Gastrocnemius medialis (tissue), 4 donors: ENCODE results near the gene SPINT1. TPM values are rescaled to one million over a fixed set of nuclear protein-coding genes. Genes with fewer than 3 reads are reported as not detected.

Experiments used
- ATAC-seq, 2 donors: fragments of 150-250 bp; one replicate each; pipeline ENCODE4 v1.9.1; 2016
- DNase-seq, 2 donors: peaks; one replicate each; pipeline ENCODE4 v3.0.0-alpha.2; 2019
- H3K27ac ChIP-seq, 4 donors: fragments of 200-600 bp; sonication (generic); 1 replicate in 1 of 4; 2 replicates in 3 of 4; pipeline ENCODE4 v1.5.1; 2016 to 2018; ENCODE audit warnings: mild to moderate bottlenecking in 2 of 4, moderate library complexity in 1 of 4
- H3K27me3 ChIP-seq, 3 donors: fragments of 200-600 bp; sonication (generic) in 2 of 3; 1 replicate in 1 of 3; 2 replicates in 2 of 3; pipeline versions ENCODE4 v1.5.1 to v1.6.0; 2016 to 2019; ENCODE audit warnings: mild to moderate bottlenecking in 1 of 3, moderate library complexity in 1 of 3
- H3K36me3 ChIP-seq, 2 donors: fragments of 200-600 bp; sonication (generic) in 1 of 2; one replicate each; pipeline ENCODE4 v1.5.1; 2017 to 2018
- H3K4me1 ChIP-seq, 2 donors: fragments of 200-600 bp; sonication (generic) in 1 of 2; one replicate each; pipeline ENCODE4 v1.5.1; 2016 to 2017; ENCODE audit warnings: mild to moderate bottlenecking in 2 of 2
- H3K4me3 ChIP-seq, 4 donors: fragments of 200-600 bp; sonication (generic) in 3 of 4; 1 replicate in 1 of 4; 2 replicates in 3 of 4; pipeline ENCODE4 v1.5.1; 2016 to 2019; ENCODE audit warnings: mild to moderate bottlenecking in 2 of 4
- H3K9me3 ChIP-seq, 3 donors: fragments of 200-600 bp; sonication (generic) in 2 of 3; 1 replicate in 1 of 3; 2 replicates in 2 of 3; pipeline ENCODE4 v1.5.1; 2016 to 2019
- POLR2A ChIP-seq, 2 donors: fragments of 450-650 bp; IDR thresholded peaks; one replicate each; pipeline ENCODE4 v1.6.1; 2017; ENCODE audit warnings: antibody characterized with exemption in 2 of 2, mild to moderate bottlenecking in 2 of 2, moderate library complexity in 2 of 2
- in situ Hi-C, 4 donors: fragments of 200-750 bp; cut with MboI; loops; one replicate each; pipeline versions ENCODE4 v1.15.0 to v1.8.0; 2017; ENCODE audit warnings: low sequenced_read_pairs in 4 of 4
- intact Hi-C: fragments of 100-400 bp; cut with DNase I; formaldehyde crosslinking; loops from one replicate; pipeline ENCODE4 v1.15.1; 2023; ENCODE audit warnings: low total_unique reads
- total RNA-seq, 4 donors: library from RNA; depleted of rRNA; stranded (reverse); fragments of >200 nt; gene quantifications; one replicate each; pipeline versions ENCODE4 v1.1.0 to v1.2.3, GENCODE V29; 2016
- TF ChIP-seq, protein P1 (sequence below), 5 experiments: fragments of 450-650 bp in 3 of 5; fragments of 200-600 bp in 2 of 5; sonication (generic) in 2 of 5; IDR thresholded peaks in 4 of 5; conservative IDR thresholded peaks in 1 of 5; 1 replicate in 4 of 5; 2 replicates in 1 of 5; pipeline ENCODE4 v1.5.1; 2016 to 2019; ENCODE audit warnings: antibody characterized with exemption in 5 of 5, mild to moderate bottlenecking in 3 of 5, moderate library complexity in 3 of 5

The SPINT1 gene
- total RNA-seq, 4 donors from 2014 or later, result 0.42 to 5.0 (median 1.0) TPM; not detected in 1

DNA sequence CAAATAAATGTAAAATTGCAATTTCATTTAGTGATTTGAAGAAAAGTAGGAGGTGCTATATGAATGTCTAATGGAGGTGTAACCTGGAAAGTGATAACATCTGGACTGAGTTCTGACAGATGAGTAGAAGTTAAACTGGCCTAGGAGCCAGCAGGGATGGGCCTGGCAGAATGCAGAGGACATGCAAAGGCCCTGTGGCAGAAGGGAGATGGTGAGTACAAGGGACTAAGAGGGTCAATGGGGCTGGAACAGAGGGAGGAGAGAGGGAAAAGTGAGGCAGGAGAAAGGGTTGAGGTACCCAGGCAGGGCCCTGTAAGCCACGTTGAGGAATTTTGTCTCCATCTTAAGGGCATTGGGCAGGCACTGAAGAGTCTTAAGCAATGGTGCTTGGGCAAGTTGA, 12.0 kb upstream of the SPINT1 start:
- DNase-seq (no peak), ATAC-seq (no peak)
- Histone ChIP-seq H3K4me1 (no peaks in the 10 kb centered on the region), H3K4me3 (no peak overlapping the region), H3K9me3 (no peaks in the 10 kb centered on the region), H3K27ac (no peak overlapping the region), H3K36me3 (no peaks in the 10 kb centered on the region), H3K27me3 (no peaks in the 10 kb centered on the region)
- in situ Hi-C loops (no loop called here), intact Hi-C loops (no loop called here)
- TF ChIP-seq, protein P1, sequence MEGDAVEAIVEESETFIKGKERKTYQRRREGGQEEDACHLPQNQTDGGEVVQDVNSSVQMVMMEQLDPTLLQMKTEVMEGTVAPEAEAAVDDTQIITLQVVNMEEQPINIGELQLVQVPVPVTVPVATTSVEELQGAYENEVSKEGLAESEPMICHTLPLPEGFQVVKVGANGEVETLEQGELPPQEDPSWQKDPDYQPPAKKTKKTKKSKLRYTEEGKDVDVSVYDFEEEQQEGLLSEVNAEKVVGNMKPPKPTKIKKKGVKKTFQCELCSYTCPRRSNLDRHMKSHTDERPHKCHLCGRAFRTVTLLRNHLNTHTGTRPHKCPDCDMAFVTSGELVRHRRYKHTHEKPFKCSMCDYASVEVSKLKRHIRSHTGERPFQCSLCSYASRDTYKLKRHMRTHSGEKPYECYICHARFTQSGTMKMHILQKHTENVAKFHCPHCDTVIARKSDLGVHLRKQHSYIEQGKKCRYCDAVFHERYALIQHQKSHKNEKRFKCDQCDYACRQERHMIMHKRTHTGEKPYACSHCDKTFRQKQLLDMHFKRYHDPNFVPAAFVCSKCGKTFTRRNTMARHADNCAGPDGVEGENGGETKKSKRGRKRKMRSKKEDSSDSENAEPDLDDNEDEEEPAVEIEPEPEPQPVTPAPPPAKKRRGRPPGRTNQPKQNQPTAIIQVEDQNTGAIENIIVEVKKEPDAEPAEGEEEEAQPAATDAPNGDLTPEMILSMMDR (IDR thresholded peaks at IDR 0.05 in 4 of 5, conservative IDR thresholded peaks at IDR 0.05 in 1 of 5), result no peak
- TF ChIP-seq POLR2A (IDR thresholded peaks at IDR 0.05), result no peak

DNA sequence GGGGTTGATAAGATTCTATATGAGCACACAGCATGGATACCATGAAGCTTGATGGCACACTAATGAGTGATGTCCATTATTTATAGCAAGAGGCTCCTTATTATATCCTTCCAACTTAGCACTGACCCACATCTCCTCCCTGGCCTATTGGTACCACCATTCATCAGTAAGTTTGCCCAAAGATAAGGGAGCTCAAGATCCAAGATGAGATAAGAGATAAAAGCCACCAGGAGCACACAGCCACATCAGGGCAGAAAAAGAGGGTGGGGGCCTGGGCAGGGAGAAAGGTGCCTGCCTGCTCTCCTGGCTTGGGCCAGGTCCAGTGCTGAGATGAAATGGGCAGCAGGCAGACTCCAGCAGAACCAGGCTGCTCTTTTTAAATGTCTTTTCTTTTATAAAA, 10.9 kb upstream of the SPINT1 start:
- TF ChIP-seq, protein P1 (IDR thresholded peaks at IDR 0.05 in 4 of 5, conservative IDR thresholded peaks at IDR 0.05 in 1 of 5), result no peak
- TF ChIP-seq POLR2A (IDR thresholded peaks at IDR 0.05), result no peak
- Histone ChIP-seq H3K4me3 (no peak overlapping the region), H3K4me1 (no peaks in the 10 kb centered on the region), H3K27ac (no peak overlapping the region), H3K36me3 (no peaks in the 10 kb centered on the region), H3K9me3 (no peaks in the 10 kb centered on the region), H3K27me3 (no peaks in the 10 kb centered on the region)
- intact Hi-C loops (no loop called here), in situ Hi-C loops (no loop called here)
- ATAC-seq (no peak), DNase-seq (no peak)

DNA sequence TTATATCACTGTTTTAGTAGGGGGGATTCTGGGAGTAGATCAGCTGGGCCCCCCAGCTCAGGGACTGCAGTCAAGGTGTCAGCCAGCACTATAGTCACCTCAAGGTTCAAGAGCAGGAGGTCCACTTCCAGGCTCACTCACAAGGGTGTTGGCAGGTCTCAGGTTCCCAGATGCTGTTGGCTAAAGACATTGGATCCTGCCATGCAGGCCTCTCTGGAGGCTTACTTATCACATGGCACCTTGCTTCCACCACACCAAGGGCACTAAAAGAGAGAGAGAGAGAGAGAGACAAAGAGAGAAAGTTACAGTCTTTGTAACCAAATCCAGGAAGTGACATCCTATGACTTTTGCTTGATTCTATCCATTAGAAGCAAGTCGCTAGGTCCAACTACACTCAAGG, 7.8 kb upstream of the SPINT1 start:
- no peaks in the 10 kb centered on the region for H3K9me3 ChIP-seq
- H3K27ac ChIP-seq, result no peak overlapping the region
- in situ Hi-C loops (no loop called here), intact Hi-C loops (no loop called here)
- no peaks in the 10 kb centered on the region for H3K4me1 ChIP-seq
- DNase-seq, result no peak
- no peak for TF ChIP-seq POLR2A (IDR thresholded peaks at IDR 0.05)
- TF ChIP-seq, protein P1 (IDR thresholded peaks at IDR 0.05 in 4 of 5, conservative IDR thresholded peaks at IDR 0.05 in 1 of 5), result no peak
- ATAC-seq, result peak in 1 of 2 donors; percentile 74
- no peak overlapping the region for H3K4me3 ChIP-seq
- H3K36me3 ChIP-seq, result no peaks in the 10 kb centered on the region
- no peaks in the 10 kb centered on the region for H3K27me3 ChIP-seq

DNA sequence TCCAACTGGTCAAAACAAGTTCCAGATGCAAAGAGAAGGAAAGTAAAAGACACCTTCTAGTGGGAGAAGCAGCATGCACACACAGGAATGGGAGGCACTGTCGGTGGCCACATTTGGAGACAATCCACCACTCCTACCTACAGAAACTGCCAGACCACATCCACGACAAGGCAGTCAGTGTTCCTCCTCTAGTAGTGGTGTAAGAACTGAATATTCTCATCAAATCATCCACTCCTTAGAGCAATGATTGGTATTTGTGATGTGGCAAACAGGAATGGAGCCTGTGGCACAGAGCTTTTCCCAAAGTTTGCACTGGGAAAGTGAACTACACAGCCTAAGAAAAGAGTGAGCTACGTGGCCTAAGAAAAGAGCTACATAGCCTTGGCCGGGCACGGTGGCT, 5.1 kb upstream of the SPINT1 start:
- Histone ChIP-seq H3K4me1 (peaks cover 0 to 3% of the 10 kb centered on the region in 2 donors), H3K4me3 (no peak overlapping the region), H3K27me3 (peaks cover 8 to 13% (median 10%) of the 10 kb centered on the region in 3 donors), H3K27ac (no peak overlapping the region), H3K9me3 (no peaks in the 10 kb centered on the region), H3K36me3 (no peaks in the 10 kb centered on the region)
- no peak for TF ChIP-seq POLR2A (IDR thresholded peaks at IDR 0.05)
- TF ChIP-seq, protein P1 (IDR thresholded peaks at IDR 0.05 in 4 of 5, conservative IDR thresholded peaks at IDR 0.05 in 1 of 5), result no peak
- in situ Hi-C loops, result no loop called here
- ATAC-seq (no peak), DNase-seq (no peak)
- intact Hi-C loops, result no loop called here

DNA sequence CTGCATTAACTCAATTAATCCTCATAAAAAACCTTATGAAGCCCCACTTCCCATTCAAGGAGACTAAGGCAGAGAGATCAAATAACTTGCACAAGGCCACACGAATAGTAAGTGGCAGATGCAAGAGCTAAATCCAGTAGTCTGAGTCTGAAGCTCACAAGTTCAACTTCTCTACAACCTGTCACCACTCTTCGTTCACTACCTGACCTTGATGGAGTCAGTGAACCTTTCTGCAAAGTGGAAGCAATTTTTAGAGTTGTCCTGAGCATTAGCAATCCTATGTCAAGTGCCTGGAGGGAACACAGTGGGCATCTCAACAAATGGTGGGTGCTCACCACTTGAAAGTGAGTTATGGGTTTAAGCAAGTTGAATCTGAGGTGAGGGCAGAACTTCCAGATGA, 2.1 kb upstream of the SPINT1 start:
- Histone ChIP-seq H3K4me1 (peaks cover 0 to 13% of the 10 kb centered on the region in 2 donors), H3K36me3 (no peaks in the 10 kb centered on the region), H3K27ac (no peak overlapping the region), H3K4me3 (no peak overlapping the region), H3K9me3 (no peaks in the 10 kb centered on the region), H3K27me3 (peaks cover 24 to 34% (median 29%) of the 10 kb centered on the region in 3 donors)
- intact Hi-C loops (no loop called here), in situ Hi-C loops (no loop called here)
- TF ChIP-seq POLR2A (IDR thresholded peaks at IDR 0.05), result no peak
- TF ChIP-seq, protein P1 (IDR thresholded peaks at IDR 0.05 in 4 of 5, conservative IDR thresholded peaks at IDR 0.05 in 1 of 5), result no peak
- no peak for ATAC-seq
- no peak for DNase-seq
